Endometrial microvascular endothelial cells (primary cell): ENCODE measurements around the gene SMAD9. TPM values are rescaled to one million over a fixed set of nuclear protein-coding genes. Genes with fewer than 3 reads are reported as not detected.

Experiments used
- total RNA-seq: library from RNA; depleted of rRNA; stranded (reverse); fragments of >200 nt; gene quantifications from one replicate; pipeline ENCODE4 v1.2.3, GENCODE V29; 2015; ENCODE audit errors: inconsistent ontology term

SMAD9 gene
- total RNA-seq, 1 donor from 2014 or later: 4.1 TPM

Other genes with a start within 250 kb of the SMAD9 start
- not detected for gene SERTM1, start 246.2 kb downstream of the SMAD9 start, total RNA-seq
- gene RFXAP, start 101.0 kb downstream of the SMAD9 start, total RNA-seq: 1.3 TPM
- 33.9 TPM for gene ALG5, start 79.1 kb upstream of the SMAD9 start, total RNA-seq
- 56.7 TPM for gene EXOSC8, start 80.5 kb upstream of the SMAD9 start, total RNA-seq
- 53.7 TPM for gene SUPT20H, start 139.4 kb upstream of the SMAD9 start, total RNA-seq
- not detected for gene CSNK1A1L, start 185.4 kb upstream of the SMAD9 start, total RNA-seq